Psoas muscle (tissue), 8 donors: ENCODE results near the gene PLEKHH3. TPM values are rescaled to one million over a fixed set of nuclear protein-coding genes. Genes with fewer than 3 reads are reported as not detected.

ENCODE experiments used
- ATAC-seq, 4 donors: fragments of 200-7000 bp; cut with Tn5 transposase; one replicate each; pipeline ENCODE4 v1.9.1; 2020; ENCODE audit warnings: moderate library complexity in 3 of 4, mild to moderate bottlenecking in 2 of 4
- DNase-seq, 2 donors: peaks; one replicate each; pipeline ENCODE4 v3.0.0-alpha.2; 2020
- H3K27ac ChIP-seq: fragments of 200-600 bp; one replicate; pipeline ENCODE4 v1.8.0; 2022
- H3K27me3 ChIP-seq, 3 donors: fragments of 200-600 bp in 1 of 3; one replicate each; pipeline versions ENCODE4 v1.6.1 to v1.8.0; 2013 to 2022; ENCODE audit warnings: low read length in 2 of 3, mild to moderate bottlenecking in 2 of 3, moderate library complexity in 1 of 3; ENCODE audit not compliant: insufficient read depth in 3 of 3
- H3K36me3 ChIP-seq, 2 donors: fragments of 200-600 bp in 1 of 2; one replicate each; pipeline versions ENCODE4 v1.6.1 to v1.8.0; 2013 to 2022; ENCODE audit warnings: low read depth in 1 of 2, mild to moderate bottlenecking in 1 of 2, moderate library complexity in 1 of 2; ENCODE audit not compliant: insufficient read depth in 1 of 2
- H3K4me1 ChIP-seq: fragments of 200-600 bp; one replicate; pipeline ENCODE4 v1.8.0; 2022
- H3K4me3 ChIP-seq: fragments of 200-600 bp; one replicate; pipeline ENCODE4 v1.8.0; 2022; ENCODE audit warnings: mild to moderate bottlenecking
- H3K9me3 ChIP-seq: fragments of 200-600 bp; one replicate; pipeline ENCODE4 v1.8.0; 2022
- CTCF ChIP-seq: fragments of 200-600 bp; IDR thresholded peaks from one replicate; pipeline ENCODE4 v1.8.0; 2022; ENCODE audit warnings: antibody characterized with exemption
- WGBS, 3 donors: extraction: QIAGEN DNeasy Blood & Tissue Kit; methylation state at CpG; one replicate each; pipeline versions ENCODE4 v1.1.6 to v1.1.7; 2013; 5-methylcytosine and 5-hydroxymethylcytosine counted together
- intact Hi-C, 2 donors: fragments of 100-400 bp; cut with DNase I; formaldehyde crosslinking; loops; one replicate each; pipeline versions ENCODE4 v1.11.0 to v1.14.2; 2022
- polyA plus RNA-seq, 3 donors: library from polyadenylated mRNA; stranded (reverse); fragments of 200-250 nt; gene quantifications; one replicate each; pipeline ENCODE4 v1.2.3, GENCODE V29; 2013
- total RNA-seq, 4 donors: library from RNA; stranded (reverse); fragmentation: NEBNext Ultra II Directional in 2 of 4; extraction: Animal tissue kit (Norgen Biotek cat#: 25700) in 2 of 4; gene quantifications; one replicate each; pipeline versions ENCODE4 v1.2.1 to v1.2.4, GENCODE V29; 2021 to 2023
- donor health status: healthy with polysubstance abuse.
- donor health status: DM: no; HTN: no; CAD: no; lungs with moderate emphysema.
- donor health status: Bipolar disorder and iron deficiency.
- donor health status: healthy.
- donor health status: DM: yes; HTN: yes; CAD: no.
- donor health status: DM: no; HTN: no; CAD: no.
- donor health status: DM: no; HTN: no; CAD: no.
- donor health status: DM: yes; HTN: yes; CAD: no.

PLEKHH3 gene
- total and polyA plus RNA-seq, 7 donors: 12.7 to 33.8 (median 15.8) TPM

DNA sequence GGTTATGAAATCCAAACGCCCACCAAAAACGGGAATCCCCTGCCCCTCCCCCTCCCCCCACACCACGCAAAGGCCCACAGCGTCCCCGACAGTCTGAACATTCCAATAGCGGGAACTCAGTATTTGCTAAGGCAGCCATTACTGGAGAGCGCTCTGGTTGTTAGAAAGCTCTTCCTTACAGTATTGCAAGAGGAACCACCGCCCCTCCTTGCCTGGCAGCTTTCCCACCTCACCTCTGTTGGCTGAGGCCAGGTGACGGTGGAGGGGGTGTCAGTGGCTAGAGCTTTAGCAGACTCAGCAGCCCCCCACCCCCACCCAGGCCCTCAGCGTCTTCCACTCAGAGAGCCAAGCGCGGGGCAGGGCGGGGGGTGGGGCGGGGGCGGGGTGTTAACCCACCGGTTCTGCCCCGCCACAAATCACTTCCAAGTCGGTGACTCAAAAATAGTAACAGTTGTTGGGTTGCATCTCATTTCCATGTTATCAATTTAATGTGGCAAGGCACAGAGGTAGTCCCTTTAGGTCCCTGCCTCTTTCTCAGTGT lies 2.2 kb upstream of the PLEKHH3 start:
- ATAC-seq: no peak
- Histone ChIP-seq H3K27me3 (no peaks in the 10 kb centered on the region), H3K9me3 (no peaks in the 10 kb centered on the region), H3K27ac (peak overlapping the region; percentile 81), H3K4me3 (peak overlapping the region; percentile 96), H3K36me3 (no peaks in the 10 kb centered on the region), H3K4me1 (peaks cover 53% of the 10 kb centered on the region)
- intact Hi-C loops: loop anchor here (1.0 to 10.0 kb wide), 3 partner anchors 101 to 364 kb away; partner anchors contain the start of gene PSMC3IP (in 1 of the 2)
- 3 to 6% (median 5%) methylated on average over 17 to 18 of the region's 18 CpGs for WGBS, 3 donors
- no peak for TF ChIP-seq CTCF
- peak in 1 of 2 donors; percentile 70 for DNase-seq

- Histone ChIP-seq H3K27ac (peak overlapping the region; percentile 81), H3K36me3 (peaks cover 0 to 8% of the 10 kb centered on the region in 2 donors), H3K4me1 (peaks cover 53% of the 10 kb centered on the region), H3K4me3 (peak overlapping the region; percentile 96), H3K9me3 (no peaks in the 10 kb centered on the region), H3K27me3 (no peaks in the 10 kb centered on the region)
- DNase-seq: peak; percentile 89 to 95
- WGBS, 3 donors: 0 to 1% (median 1%) methylated on average over 45 to 53 of the region's 53 CpGs
- intact Hi-C loops: loop anchor here (5.0 to 10.0 kb wide), 2 partner anchors 101 to 363 kb away; partner anchors contain the start of gene PSMC3IP (in 1 of the 2)
- TF ChIP-seq CTCF: no peak
- ATAC-seq: peak; percentile 40 to 60 (median 46)
Measured at GRCh38 chr17:42677921-42678781, 1.4 kb upstream of the PLEKHH3 start.

DNA sequence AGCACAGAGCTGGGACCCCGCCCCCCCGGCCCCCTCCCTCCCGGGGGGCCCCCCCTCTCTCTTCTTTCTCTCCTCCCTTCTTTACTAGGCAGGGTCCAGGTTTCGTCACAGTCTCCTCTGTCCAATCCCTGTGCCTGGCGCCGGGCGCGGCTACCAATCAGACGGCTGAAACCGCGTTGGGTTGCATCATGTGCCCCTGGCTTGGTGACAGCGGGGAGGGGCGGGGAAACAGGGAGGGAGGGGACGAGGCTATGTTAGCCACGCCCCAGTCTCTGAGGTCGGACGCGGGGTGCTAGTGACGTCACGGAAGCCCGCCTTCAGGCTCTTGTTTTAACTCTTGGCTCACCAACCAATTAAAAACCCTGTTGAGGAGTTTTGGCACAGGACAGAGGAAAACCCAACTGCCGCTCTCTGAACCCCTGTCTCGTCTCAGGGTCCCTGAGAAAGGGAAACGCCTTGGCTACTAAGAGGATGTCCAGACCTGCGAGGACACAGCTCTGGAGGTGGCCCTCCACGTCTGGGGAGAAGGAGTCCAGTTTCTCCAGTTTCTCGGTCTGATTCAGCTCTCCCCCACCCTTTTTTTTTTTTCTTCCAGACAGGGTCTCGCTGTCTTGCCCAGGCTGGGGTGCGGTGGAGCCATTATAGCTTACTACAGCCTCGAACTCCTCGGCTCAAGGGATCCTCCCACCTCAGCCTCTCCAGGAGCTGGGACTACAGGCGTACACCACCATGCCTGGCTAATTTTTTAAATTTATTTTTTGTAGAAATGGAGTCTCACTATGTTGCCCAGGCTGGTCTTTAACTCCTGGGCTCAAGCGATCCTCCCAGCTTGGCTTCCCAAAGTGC lies 441 bp upstream of the PLEKHH3 start:
- Histone ChIP-seq H3K27me3 (no peaks in the 10 kb centered on the region), H3K4me3 (peak overlapping the region; percentile 96), H3K36me3 (peaks cover 0 to 17% of the 10 kb centered on the region in 2 donors), H3K9me3 (no peaks in the 10 kb centered on the region), H3K27ac (peak overlapping the region; percentile 81), H3K4me1 (peaks cover 53% of the 10 kb centered on the region)
- intact Hi-C loops: loop anchor here (5.0 to 10.0 kb wide), 2 partner anchors 100 to 362 kb away; partner anchors contain the start of gene PSMC3IP (in 1 of the 2)
- DNase-seq (peak; percentile 100), ATAC-seq (peak; percentile 65 to 71 (median 68))
- no peak for TF ChIP-seq CTCF
- 1 to 2% (median 1%) methylated on average over 23 to 33 of the region's 33 CpGs for WGBS, 3 donors

- intact Hi-C loops: loop anchor here (2.0 to 10.0 kb wide), 3 partner anchors 57 to 361 kb away; partner anchors contain the start of gene PSMC3IP (in 1 of the 2)
- DNase-seq (peak; percentile 68 to 83), ATAC-seq (peak in 3 of 4 donors; percentile 21 to 29 (median 26))
- Histone ChIP-seq H3K4me1 (peaks cover 45% of the 10 kb centered on the region), H3K4me3 (peak overlapping the region; percentile 96), H3K9me3 (no peaks in the 10 kb centered on the region), H3K27me3 (no peaks in the 10 kb centered on the region), H3K36me3 (peaks cover 0 to 30% of the 10 kb centered on the region in 2 donors), H3K27ac (peak overlapping the region; percentile 81)
- WGBS, 3 donors: 1% methylated on average over 37 to 43 of the region's 43 CpGs
- TF ChIP-seq CTCF: no peak
Measured at GRCh38 chr17:42675965-42676423, 800 bp downstream of the PLEKHH3 start.
